HG03460 (cell line): Measurements from ENCODE around the gene MAP3K20.

ENCODE experiments used
- ATAC-seq: cut with Tn5 transposase; IDR thresholded peaks from one replicate; pipeline ENCODE4 v1.9.1; 2021; ENCODE audit not compliant: unreplicated experiment

The MAP3K20 gene

GRCh38 chr2:173050684-173051083 lies 25.0 kb upstream of the MAP3K20 start:
- ATAC-seq = no peak

GRCh38 chr2:173051463-173052215 lies 24.0 kb upstream of the MAP3K20 start:
- ATAC-seq = no peak

GRCh38 chr2:173053043-173053699 lies 22.5 kb upstream of the MAP3K20 start:
- no peak for ATAC-seq

- ATAC-seq = no peak
Measured at GRCh38 chr2:173054466-173054865, 21.2 kb upstream of the MAP3K20 start.

GRCh38 chr2:173056705-173057364 lies 18.8 kb upstream of the MAP3K20 start:
- no peak for ATAC-seq

GRCh38 chr2:173058097-173058496 lies 17.5 kb upstream of the MAP3K20 start:
- no peak for ATAC-seq

GRCh38 chr2:173058673-173059072 lies 17.0 kb upstream of the MAP3K20 start:
- ATAC-seq = no peak

GRCh38 chr2:173059292-173059691 lies 16.4 kb upstream of the MAP3K20 start:
- ATAC-seq = no peak

GRCh38 chr2:173059971-173060461 lies 15.6 kb upstream of the MAP3K20 start:
- ATAC-seq = no peak

GRCh38 chr2:173062801-173063200 lies 12.8 kb upstream of the MAP3K20 start:
- ATAC-seq = no peak

- ATAC-seq = no peak
Measured at GRCh38 chr2:173064151-173064805, 11.4 kb upstream of the MAP3K20 start.

- ATAC-seq = no peak
Measured at GRCh38 chr2:173066887-173067676, 8.6 kb upstream of the MAP3K20 start.

GRCh38 chr2:173075056-173075780 lies 428 bp upstream of the MAP3K20 start:
- ATAC-seq = no peak

- peak; percentile 32 for ATAC-seq
Measured at GRCh38 chr2:173076581-173077345, 1.1 kb downstream of the MAP3K20 start.

- ATAC-seq = no peak
Measured at GRCh38 chr2:173077506-173078177, 2.0 kb downstream of the MAP3K20 start.

- no peak for ATAC-seq
Measured at GRCh38 chr2:173079141-173079540, 3.5 kb downstream of the MAP3K20 start.

GRCh38 chr2:173079973-173080860 lies 4.6 kb downstream of the MAP3K20 start:
- ATAC-seq = no peak
